Stimulated activated effector memory CD8-positive, alpha-beta T cell treated with anti-CD3 and anti-CD28 coated beads, Interleukin-12 subunit alpha, Interleukin-12 subunit beta, amount 100 ng/mL, for 72 hours (primary cell): Measurements from ENCODE around the gene SCAMP4.
"Not testable (repeated sequence)": the region's sequence is repeated elsewhere in the genome, so short reads cannot be mapped to it uniquely, and the experiment has no call there.

ENCODE experiments used
- ATAC-seq: fragments of 150-1000 bp; cut with Tn5 transposase; 2 replicates; pipeline ENCODE4 v1.10.0; 2021
- DNase-seq, 2 donors: peaks; one replicate each; pipeline ENCODE4 v3.0.0; 2021 to 2022; ENCODE audit warnings: low spot score in 2 of 2
- H3K27ac Mint-ChIP-seq: one replicate; pipeline ENCODE4 v1.8.0; 2022; ENCODE audit warnings: mild to moderate bottlenecking, mixed read lengths
- H3K36me3 Mint-ChIP-seq: one replicate; pipeline ENCODE4 v1.8.0; 2022; ENCODE audit warnings: mild to moderate bottlenecking, mixed read lengths
- H3K4me1 Mint-ChIP-seq: one replicate; pipeline ENCODE4 v1.8.0; 2022; ENCODE audit warnings: mixed read lengths
- H3K4me3 Mint-ChIP-seq: one replicate; pipeline ENCODE4 v1.8.0; 2022; ENCODE audit warnings: mild to moderate bottlenecking, mixed read lengths
- H3K9me3 Mint-ChIP-seq: one replicate; pipeline ENCODE4 v1.8.0; 2022; ENCODE audit warnings: mixed read lengths

The SCAMP4 gene

DNA sequence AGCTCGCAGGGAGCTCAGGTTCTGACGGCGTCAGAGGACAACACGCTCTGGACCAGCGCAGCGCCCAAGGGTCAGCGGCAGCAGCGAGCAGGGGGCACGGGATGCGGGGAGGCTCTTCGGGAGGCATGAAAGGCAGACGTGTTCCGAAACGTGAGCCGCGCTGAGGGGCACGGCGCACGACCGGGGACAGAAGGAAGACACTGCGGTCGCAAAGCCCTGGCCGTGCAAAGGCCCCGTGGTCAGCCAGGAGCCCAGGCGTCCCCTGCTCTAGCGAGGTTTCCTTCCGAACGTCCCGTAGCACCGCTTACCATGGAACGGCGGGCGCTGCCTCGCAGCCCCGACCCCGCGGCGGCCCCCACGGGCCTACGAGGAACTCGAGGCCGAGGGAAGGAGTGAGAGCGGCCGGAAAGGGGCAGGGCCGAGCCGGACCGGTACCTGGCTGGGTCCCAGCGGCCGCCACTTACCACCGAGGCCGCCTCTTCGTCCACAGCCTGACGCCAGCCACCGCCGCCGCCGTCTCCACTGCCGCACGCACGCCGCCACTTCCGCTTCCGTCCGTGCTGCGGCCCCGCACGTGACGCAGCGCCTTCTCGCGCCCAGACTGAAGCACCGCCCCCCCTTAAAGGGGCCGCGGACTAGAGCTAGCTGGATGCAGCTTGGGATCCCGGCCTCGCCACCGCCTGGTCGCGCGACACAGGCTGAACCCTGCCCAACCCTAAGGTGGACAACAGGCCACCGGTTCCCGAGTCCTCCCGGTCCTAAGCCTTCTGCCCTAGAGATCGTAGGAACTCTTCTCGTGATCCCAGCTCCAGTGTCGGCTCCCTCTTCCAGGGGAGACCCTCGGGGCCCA lies 29.3 kb upstream of the SCAMP4 start:
- H3K27ac Mint-ChIP-seq = peak overlapping the region; percentile 94
- H3K4me3 Mint-ChIP-seq = peak overlapping the region; percentile 95
- peaks cover 28% of the 10 kb centered on the region for H3K4me1 Mint-ChIP-seq
- H3K9me3 Mint-ChIP-seq = no peaks in the 10 kb centered on the region
- peaks cover 59% of the 10 kb centered on the region for H3K36me3 Mint-ChIP-seq
- ATAC-seq (peak; percentile 96), DNase-seq (peak; percentile 82 to 92)

- Mint-ChIP-seq H3K36me3 (peaks cover 56% of the 10 kb centered on the region), H3K4me1 (peaks cover 28% of the 10 kb centered on the region), H3K27ac (peak overlapping the region; percentile 94), H3K4me3 (peak overlapping the region; percentile 95)
- DNase-seq, H3K9me3 Mint-ChIP-seq: not testable (repeated sequence)
- ATAC-seq = peak; percentile 9
Measured at GRCh38 chr19:1876496-1877279, 28.5 kb upstream of the SCAMP4 start.

DNA sequence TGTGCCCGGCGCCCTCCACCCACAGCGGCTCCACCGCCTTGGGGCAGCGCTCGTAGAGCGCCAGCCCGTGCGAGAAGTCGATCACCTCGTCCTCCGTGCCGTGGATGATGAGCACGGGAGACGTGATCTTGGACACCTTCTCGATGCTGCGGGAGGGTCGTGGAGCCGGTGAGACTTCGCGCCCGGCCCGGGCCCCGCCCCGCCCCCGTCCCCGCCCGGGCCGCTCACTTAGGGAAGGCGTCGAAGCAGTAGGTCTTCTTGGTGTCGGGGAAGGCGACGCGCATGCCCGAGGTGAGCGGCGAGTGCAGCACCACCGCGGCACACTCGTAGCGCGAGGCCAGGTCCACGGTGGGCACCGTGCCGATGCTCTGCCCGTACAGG lies 27.9 kb upstream of the SCAMP4 start:
- Mint-ChIP-seq H3K4me1 (peaks cover 32% of the 10 kb centered on the region), H3K36me3 (peaks cover 54% of the 10 kb centered on the region)
- H3K9me3 Mint-ChIP-seq, ATAC-seq, H3K27ac Mint-ChIP-seq, DNase-seq, H3K4me3 Mint-ChIP-seq: not testable (repeated sequence)

DNA sequence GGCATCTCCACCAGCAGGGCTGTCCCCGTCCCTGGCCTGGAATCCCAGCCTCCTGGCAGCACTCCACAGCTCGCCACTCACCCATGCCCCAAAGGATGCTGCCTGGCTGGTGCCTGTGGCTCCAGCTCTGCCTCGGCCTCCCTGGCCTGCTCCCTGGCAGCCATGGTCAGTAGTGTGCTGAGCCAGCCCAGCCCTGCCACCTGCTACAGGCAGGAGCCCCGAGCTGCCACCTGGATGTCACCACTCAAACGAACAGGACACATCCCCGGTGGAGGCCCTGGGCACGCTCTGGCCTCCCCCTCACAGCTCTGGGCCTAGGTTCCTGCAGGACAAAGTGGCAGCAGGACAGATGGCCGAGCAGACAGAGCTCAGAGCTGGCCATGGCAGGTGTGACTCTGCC lies 26.6 kb upstream of the SCAMP4 start:
- not testable (repeated sequence) for H3K4me3 Mint-ChIP-seq, H3K9me3 Mint-ChIP-seq, DNase-seq, ATAC-seq
- H3K27ac Mint-ChIP-seq = peak overlapping the region; percentile 54
- peaks cover 42% of the 10 kb centered on the region for H3K36me3 Mint-ChIP-seq
- H3K4me1 Mint-ChIP-seq = peaks cover 37% of the 10 kb centered on the region

GRCh38 chr19:1879982-1880381 lies 25.2 kb upstream of the SCAMP4 start:
- Mint-ChIP-seq H3K4me1 (peaks cover 35% of the 10 kb centered on the region), H3K4me3 (peak overlapping the region; percentile 99), H3K27ac (peak overlapping the region; percentile 60)

DNA sequence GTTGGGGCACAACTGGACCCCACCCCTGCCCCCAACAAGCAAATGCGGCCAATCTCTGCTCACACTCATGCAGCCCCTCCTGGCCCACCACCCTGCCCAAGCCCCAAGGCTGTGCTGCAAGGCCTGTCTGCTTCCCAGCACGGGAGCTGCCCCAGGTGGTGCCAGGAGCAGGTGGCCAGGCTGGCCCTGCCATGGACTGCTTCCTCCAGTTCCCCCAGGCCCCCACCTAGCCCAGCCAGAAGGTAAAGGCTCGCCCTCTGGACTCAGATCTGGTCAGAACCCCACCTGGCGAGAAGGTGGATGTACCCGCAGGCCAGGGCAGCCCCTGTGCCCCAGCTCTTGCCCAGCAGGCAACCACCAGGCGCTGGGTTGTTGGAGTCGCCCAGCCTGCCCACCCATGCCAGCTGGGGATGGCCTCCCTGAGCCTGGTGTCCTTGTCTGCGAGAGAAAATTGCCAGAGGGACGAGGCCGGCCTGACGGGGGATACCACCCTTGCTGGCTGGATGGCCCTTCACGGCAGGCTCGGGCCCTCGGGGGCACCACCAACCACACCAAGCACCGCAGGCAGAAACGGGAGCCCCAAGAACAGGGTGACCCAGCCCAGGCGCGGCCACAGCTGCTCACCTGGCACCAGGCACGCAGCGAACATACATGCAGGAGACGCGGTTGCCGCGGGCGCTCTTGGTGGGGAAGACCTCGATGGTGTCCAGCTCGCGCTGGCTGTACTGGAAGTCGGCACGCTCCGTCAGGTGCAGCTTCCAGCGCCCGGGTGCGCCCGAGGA lies 24.4 kb upstream of the SCAMP4 start:
- peaks cover 35% of the 10 kb centered on the region for H3K4me1 Mint-ChIP-seq
- peak overlapping the region; percentile 99 for H3K4me3 Mint-ChIP-seq
- peak overlapping the region; percentile 60 for H3K27ac Mint-ChIP-seq
- ATAC-seq (no peak), DNase-seq (no peak)
- no peaks in the 10 kb centered on the region for H3K9me3 Mint-ChIP-seq
- H3K36me3 Mint-ChIP-seq = peaks cover 33% of the 10 kb centered on the region

More at GRCh38 chr19:1879982-1880381, 25.2 kb upstream of the SCAMP4 start:
- ATAC-seq, H3K9me3 Mint-ChIP-seq, DNase-seq: not testable (repeated sequence)
- peaks cover 42% of the 10 kb centered on the region for H3K36me3 Mint-ChIP-seq

DNA sequence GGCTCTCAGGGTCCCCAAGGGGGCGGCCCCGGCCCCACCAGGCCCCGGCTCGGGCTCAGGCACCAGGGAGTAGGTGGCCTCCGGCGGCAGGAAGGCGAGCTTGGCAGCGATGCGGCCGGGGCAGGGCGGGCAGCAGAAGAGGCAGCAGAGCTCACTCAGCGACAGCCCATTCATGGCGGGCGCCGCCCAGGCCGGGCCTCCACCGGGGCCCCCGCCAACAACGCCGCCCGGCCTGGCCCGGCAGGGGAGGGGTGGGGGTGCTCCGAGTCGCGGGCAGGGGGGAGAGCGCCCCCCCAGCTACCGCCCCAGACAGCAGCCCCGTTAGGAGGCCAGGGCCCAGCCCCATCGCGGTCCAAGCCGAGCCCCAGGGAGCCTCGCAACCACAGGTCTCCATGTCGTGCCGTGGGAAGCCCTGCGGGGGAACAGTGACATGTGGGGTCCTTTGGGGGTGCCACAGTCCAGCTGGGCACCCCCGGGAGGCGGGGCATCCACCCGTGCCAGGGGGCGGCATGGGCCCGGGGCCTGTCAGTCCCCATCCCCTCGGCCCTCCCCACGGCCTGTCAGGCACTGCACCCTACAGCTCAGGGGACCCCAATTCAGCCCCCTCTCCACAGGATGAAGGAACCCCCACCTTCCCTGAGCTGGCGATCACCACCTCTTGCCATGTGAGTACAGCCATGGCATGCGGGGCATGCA lies 23.7 kb upstream of the SCAMP4 start:
- H3K4me1 Mint-ChIP-seq = peaks cover 35% of the 10 kb centered on the region
- not testable (repeated sequence) for ATAC-seq, H3K9me3 Mint-ChIP-seq, DNase-seq
- H3K36me3 Mint-ChIP-seq = peaks cover 26% of the 10 kb centered on the region
- peak overlapping the region; percentile 96 for H3K27ac Mint-ChIP-seq
- H3K4me3 Mint-ChIP-seq = peak overlapping the region; percentile 99

DNA sequence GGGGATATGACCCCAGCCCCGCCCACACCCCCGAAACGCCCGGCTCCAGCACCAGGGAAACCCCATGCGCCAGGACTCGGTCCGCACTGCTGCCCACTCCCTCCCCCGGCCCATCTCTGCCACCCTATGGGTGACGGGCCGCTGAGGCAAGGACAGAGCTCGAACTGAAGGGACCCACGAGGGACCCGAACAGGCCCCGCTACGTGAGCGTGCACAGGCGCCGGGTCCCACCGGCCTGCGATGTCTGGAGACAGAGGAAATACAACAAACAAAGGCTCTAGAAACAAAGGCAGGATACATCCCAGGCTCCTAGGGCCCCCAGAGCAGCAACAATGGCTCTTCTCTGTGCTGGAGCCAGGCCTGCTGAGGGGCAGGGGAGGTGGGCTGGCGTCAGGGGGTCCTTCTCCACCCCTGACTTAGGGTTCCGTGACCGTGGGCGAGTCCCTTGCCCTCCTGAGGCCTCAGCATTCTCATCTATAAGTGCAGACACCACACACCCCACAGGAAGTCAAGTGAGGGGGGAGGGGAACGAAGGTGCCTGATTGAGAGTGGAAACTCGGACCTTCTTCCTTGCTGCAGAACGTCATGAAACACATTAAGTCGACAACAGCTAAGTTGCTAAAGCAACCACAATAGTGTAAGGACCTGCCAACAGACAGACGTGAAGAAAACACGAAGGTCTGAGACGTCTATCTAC lies 23.0 kb upstream of the SCAMP4 start:
- Mint-ChIP-seq H3K4me3 (peak overlapping the region; percentile 99), H3K4me1 (peaks cover 35% of the 10 kb centered on the region), H3K9me3 (no peaks in the 10 kb centered on the region), H3K27ac (peak overlapping the region; percentile 96), H3K36me3 (peaks cover 27% of the 10 kb centered on the region)
- peak; percentile 36 to 84 for DNase-seq
- peak; percentile 71 for ATAC-seq

DNA sequence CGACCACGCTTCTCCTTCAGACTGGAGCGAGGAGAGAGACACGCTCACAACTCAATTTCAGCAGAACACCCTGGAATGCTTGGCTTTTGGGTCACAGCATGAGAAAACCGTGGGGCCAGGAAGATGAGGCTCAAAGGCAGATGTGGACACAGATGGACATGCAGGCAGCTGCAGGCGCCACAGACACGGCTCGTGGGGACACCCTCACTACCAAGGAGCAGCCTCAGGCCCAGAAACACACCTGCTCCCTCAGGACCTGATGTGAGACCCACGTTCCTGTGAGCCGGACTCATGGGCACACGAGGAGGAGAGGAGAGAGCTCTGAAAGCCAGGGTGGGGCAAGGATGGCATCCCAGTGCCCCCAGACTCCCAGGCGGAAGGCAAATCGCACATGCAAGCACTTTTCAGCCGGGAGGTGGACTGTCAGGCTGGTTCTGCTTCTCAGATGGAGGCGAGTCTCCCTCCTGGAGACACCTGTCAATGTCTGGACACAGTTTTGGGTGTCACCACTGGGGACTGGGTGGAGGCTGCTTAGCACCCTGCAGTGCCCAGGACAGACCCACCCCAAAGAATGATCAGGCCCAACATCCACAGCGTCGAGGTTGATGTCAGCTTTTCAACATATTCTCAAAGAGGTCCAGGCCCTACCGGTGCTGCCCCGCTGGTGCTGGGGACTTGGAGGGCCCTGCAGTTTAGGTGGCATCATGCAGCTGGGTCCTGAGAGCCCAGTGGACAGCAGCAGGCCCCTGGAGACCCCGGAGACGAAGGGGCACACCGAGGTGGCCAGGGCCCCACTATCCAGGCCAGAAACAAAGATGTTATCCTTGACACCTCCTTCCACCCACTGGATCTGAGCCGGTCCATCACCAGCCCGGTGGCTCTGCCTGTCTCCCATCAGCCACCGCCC lies 22.2 kb upstream of the SCAMP4 start:
- no peak for ATAC-seq
- peaks cover 30% of the 10 kb centered on the region for H3K36me3 Mint-ChIP-seq
- H3K27ac Mint-ChIP-seq = peak overlapping the region; percentile 96
- no peak for DNase-seq
- H3K4me3 Mint-ChIP-seq = peak overlapping the region; percentile 99
- H3K9me3 Mint-ChIP-seq = no peaks in the 10 kb centered on the region
- peaks cover 35% of the 10 kb centered on the region for H3K4me1 Mint-ChIP-seq

DNA sequence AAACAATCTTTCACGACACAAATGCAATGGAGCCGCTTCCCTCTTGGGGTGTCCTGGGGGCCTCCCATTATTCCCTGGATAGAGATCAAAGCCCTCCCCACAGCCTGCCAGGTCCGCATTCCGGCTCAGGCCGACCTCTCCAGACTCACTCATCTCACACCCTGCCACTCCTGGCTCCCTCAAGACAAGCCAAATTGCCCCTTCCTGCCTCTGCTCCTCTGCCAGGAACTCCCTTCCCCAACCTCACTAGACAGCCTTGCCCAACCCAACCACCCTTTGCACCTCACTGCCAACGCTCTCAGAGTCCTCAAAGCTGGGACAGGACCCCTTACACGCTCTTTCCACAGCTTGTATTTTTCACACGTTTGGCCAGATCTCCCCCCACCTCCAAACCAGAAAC lies 21.4 kb upstream of the SCAMP4 start:
- DNase-seq (no peak), ATAC-seq (no peak)
- H3K36me3 Mint-ChIP-seq = peaks cover 23% of the 10 kb centered on the region
- peaks cover 30% of the 10 kb centered on the region for H3K4me1 Mint-ChIP-seq
- no peaks in the 10 kb centered on the region for H3K9me3 Mint-ChIP-seq
- peak overlapping the region; percentile 99 for H3K4me3 Mint-ChIP-seq
- peak overlapping the region; percentile 96 for H3K27ac Mint-ChIP-seq

- Mint-ChIP-seq H3K36me3 (peaks cover 20% of the 10 kb centered on the region), H3K4me3 (peak overlapping the region; percentile 99), H3K27ac (peak overlapping the region; percentile 96), H3K4me1 (peaks cover 29% of the 10 kb centered on the region), H3K9me3 (no peaks in the 10 kb centered on the region)
- DNase-seq (no peak), ATAC-seq (peak; percentile 12)
Measured at GRCh38 chr19:1884291-1884718, 20.9 kb upstream of the SCAMP4 start.

- Mint-ChIP-seq H3K36me3 (peaks cover 20% of the 10 kb centered on the region), H3K4me1 (peaks cover 30% of the 10 kb centered on the region), H3K27ac (peak overlapping the region; percentile 96), H3K4me3 (peak overlapping the region; percentile 99), H3K9me3 (no peaks in the 10 kb centered on the region)
- ATAC-seq (peak; percentile 1), DNase-seq (no peak)
Measured at GRCh38 chr19:1884719-1885334, 20.4 kb upstream of the SCAMP4 start.
